Prostate gland (tissue), 2 donors: Measurements from ENCODE around the gene SELENOM.

ENCODE experiments used
- CTCF ChIP-seq, 4 experiments: fragments of 200-600 bp in 2 of 4; fragments of 450-650 bp in 2 of 4; sonication (generic) in 2 of 4; IDR thresholded peaks; 1 replicate in 3 of 4; 2 replicates in 1 of 4; pipeline ENCODE4 v1.5.1; 2016 to 2019; ENCODE audit warnings: antibody characterized with exemption in 4 of 4, mild to moderate bottlenecking in 2 of 4, moderate library complexity in 2 of 4
- POLR2A ChIP-seq: fragments of 450-650 bp; IDR thresholded peaks from one replicate; pipeline ENCODE4 v1.6.1; 2016; ENCODE audit warnings: antibody characterized with exemption, mild to moderate bottlenecking
- POLR2AphosphoS5 ChIP-seq: sonication (generic); formaldehyde crosslinking; IDR thresholded peaks from one replicate; pipeline ENCODE4 v1.6.1; 2017; ENCODE audit warnings: antibody characterized with exemption

GRCh38 chr22:31130873-31131272, 23.5 kb upstream of the SELENOM start:
- no peak for TF ChIP-seq CTCF (IDR thresholded peaks at IDR 0.05)
- no peak for TF ChIP-seq POLR2A
- TF ChIP-seq POLR2AphosphoS5 = no peak
